Retinal pigment epithelial cell (primary cell): Measurements from ENCODE around the gene PKD2.

Experiments
- DNase-seq: peaks from one replicate; pipeline ENCODE4 v3.0.0-alpha.2; 2010; ENCODE audit warnings: low read depth
- H3K4me3 ChIP-seq: 2 replicates; pipeline ENCODE4 v1.5.1; 2011; ENCODE audit warnings: mild to moderate bottlenecking, low read length, control low read depth, moderate library complexity
- CTCF ChIP-seq: conservative IDR thresholded peaks from 2 replicates; pipeline ENCODE4 v1.5.1; 2011; ENCODE audit warnings: low read depth, low read length, control low read depth, inconsistent platforms

PKD2 gene

GRCh38 chr4:88087004-88087403 is 79.6 kb downstream of the PKD2 start:
- TF ChIP-seq CTCF: no peak
- no peak overlapping the region for H3K4me3 ChIP-seq
- no peak for DNase-seq

- DNase-seq: no peak
- TF ChIP-seq CTCF: no peak
- no peak overlapping the region for H3K4me3 ChIP-seq
These were observed 83.5 kb downstream of the PKD2 start for GRCh38 chr4:88090898-88091297.

GRCh38 chr4:88091378-88091777 is 83.9 kb downstream of the PKD2 start:
- no peak for DNase-seq
- TF ChIP-seq CTCF: no peak
- H3K4me3 ChIP-seq: no peak overlapping the region

GRCh38 chr4:88093874-88094273 is 86.4 kb downstream of the PKD2 start:
- H3K4me3 ChIP-seq: no peak overlapping the region
- no peak for DNase-seq
- TF ChIP-seq CTCF: no peak

GRCh38 chr4:88097301-88097700 is 89.9 kb downstream of the PKD2 start:
- H3K4me3 ChIP-seq: no peak overlapping the region
- no peak for TF ChIP-seq CTCF
- DNase-seq: no peak

GRCh38 chr4:88097781-88098180 is 90.3 kb downstream of the PKD2 start:
- DNase-seq: no peak
- no peak for TF ChIP-seq CTCF
- H3K4me3 ChIP-seq: no peak overlapping the region

GRCh38 chr4:88098993-88099752 is 91.7 kb downstream of the PKD2 start:
- no peak for DNase-seq
- TF ChIP-seq CTCF: no peak
- no peak overlapping the region for H3K4me3 ChIP-seq
